ENCODE measurements around the gene KCNK1.

DNA sequence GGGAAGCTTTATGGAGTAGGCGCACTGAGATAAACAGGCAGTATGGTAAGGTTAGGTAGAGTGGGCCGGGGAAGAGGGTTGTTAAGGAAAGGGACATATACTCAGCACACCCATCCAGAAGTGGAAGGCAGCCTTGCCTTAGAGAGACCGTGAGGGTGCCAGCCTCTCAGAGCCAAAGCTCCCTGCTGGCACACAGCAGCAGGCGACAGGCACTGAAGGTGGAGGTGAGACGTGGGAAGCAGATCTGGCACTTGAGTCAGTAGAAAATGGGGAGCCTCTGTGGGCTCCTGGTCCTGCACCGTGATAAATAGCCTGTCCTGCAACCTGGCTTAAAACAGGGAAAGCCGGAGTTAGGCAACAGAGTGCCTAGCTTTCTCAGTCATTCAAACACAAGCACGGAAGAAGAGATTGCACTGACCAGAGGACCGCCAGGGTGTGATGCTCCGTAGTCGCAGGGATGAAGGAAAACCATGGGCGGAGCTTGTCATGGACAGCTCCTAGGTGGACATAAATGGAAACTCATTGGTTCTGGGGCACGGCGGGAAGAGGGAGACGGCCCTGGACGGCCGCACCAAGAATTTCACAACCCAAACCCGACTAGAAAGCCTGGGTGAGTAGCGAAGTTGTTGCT lies 15.5 kb downstream of the KCNK1 start:
- TF ChIP-seq CTCF (optimal IDR thresholded peaks at IDR 0.05 in 1 of 3, IDR thresholded peaks at IDR 0.05 in 1 of 3, conservative IDR thresholded peaks at IDR 0.05 in 1 of 3; ENCODE audit: extremely low read depth in 1 of 3, insufficient read depth in 2 of 3, low read length in 3 of 3), result no peak
- TF ChIP-seq EZH2 (IDR thresholded peaks at IDR 0.05; ENCODE audit: low read length), result no peak
